Measurements from ENCODE around the gene POPDC2. TPM values are rescaled to one million over a fixed set of nuclear protein-coding genes. Genes with fewer than 3 reads are reported as not detected.

The POPDC2 gene
- total RNA-seq, 1 experiment from 2014 or later, result 0.15 TPM

- H3K9me3 ChIP-seq (ENCODE audit: control insufficient read depth, insufficient read depth, low read depth, low read length), result no peaks in the 10 kb centered on the region
- H3K36me3 ChIP-seq (ENCODE audit: control insufficient read depth, insufficient read depth, low read length), result peaks cover 9% of the 10 kb centered on the region
- ATAC-seq (no peak), DNase-seq (ENCODE audit: low read depth, low spot score) (no peak)
- H3K27ac ChIP-seq (ENCODE audit: low read length), result no peak overlapping the region
- H3K4me3 ChIP-seq (ENCODE audit: low read depth in 2 of 2, low read length in 2 of 2), result no peak overlapping the region
- intact Hi-C loops (cut with micrococcal nuclease; ENCODE audit: unreplicated experiment) (no loop called here), in situ Hi-C loops (cut with HindIII; ENCODE audit: low pct_unique_long_range_greater_than_20kb, low sequenced_read_pairs) (no loop called here)
- BruUV-seq (replicated peaks), result no TSS peak
- no peaks in the 10 kb centered on the region for H3K27me3 ChIP-seq (ENCODE audit: control insufficient read depth, insufficient read depth, low read length)
- POLR2A ChIA-PET, result no interaction called here
- CTCF ChIA-PET, result interaction anchor here (0.9 kb wide), 1 partner anchor 297 kb away, joined by 3 read pairs; no protein-coding TSS in a partner anchor
- H3K4me1 ChIP-seq (ENCODE audit: control insufficient read depth, insufficient read depth, low read length), result no peaks in the 10 kb centered on the region
- TF ChIP-seq CTCF (IDR thresholded peaks at IDR 0.05) (no peak), POLR2AphosphoS5 (IDR thresholded peaks at IDR 0.05; ENCODE audit: low read depth, low read length) (no peak), SIN3A (IDR thresholded peaks at IDR 0.05; ENCODE audit: borderline replicate concordance, insufficient read depth, low read depth, low read length) (no peak), TCF7L2 (IDR thresholded peaks at IDR 0.05; ENCODE audit: low read depth, low read length) (no peak), REST (IDR thresholded peaks at IDR 0.05; ENCODE audit: insufficient read depth in 1 of 2, low read depth in 2 of 2, low read length in 1 of 2) (no peak)
Observed at GRCh38 chr3:119663885-119664284, 3.5 kb upstream of the POPDC2 start.

- DNase-seq (ENCODE audit: low read depth, low spot score) (no peak), ATAC-seq (no peak)
- no peak for TF ChIP-seq SIN3A (IDR thresholded peaks at IDR 0.05; ENCODE audit: borderline replicate concordance, insufficient read depth, low read depth, low read length)
- TF ChIP-seq TCF7L2 (IDR thresholded peaks at IDR 0.05; ENCODE audit: low read depth, low read length), result no peak
- intact Hi-C loops (cut with micrococcal nuclease; ENCODE audit: unreplicated experiment), result no loop called here
- Histone ChIP-seq H3K36me3 (ENCODE audit: control insufficient read depth, insufficient read depth, low read length) (no peaks in the 10 kb centered on the region), H3K4me1 (ENCODE audit: control insufficient read depth, insufficient read depth, low read length) (no peaks in the 10 kb centered on the region), H3K27ac (ENCODE audit: low read length) (no peak overlapping the region), H3K27me3 (ENCODE audit: control insufficient read depth, insufficient read depth, low read length) (no peaks in the 10 kb centered on the region), H3K4me3 (ENCODE audit: low read depth in 2 of 2, low read length in 2 of 2) (no peak overlapping the region), H3K9me3 (ENCODE audit: control insufficient read depth, insufficient read depth, low read depth, low read length) (no peaks in the 10 kb centered on the region)
- POLR2A ChIA-PET, result no interaction called here
- BruUV-seq (replicated peaks), result no TSS peak
- CTCF ChIA-PET, result interaction anchor here (0.9 kb wide), 1 partner anchor 298 kb away, joined by 3 read pairs; no protein-coding TSS in a partner anchor
- in situ Hi-C loops (cut with HindIII; ENCODE audit: low pct_unique_long_range_greater_than_20kb, low sequenced_read_pairs), result no loop called here
Observed at GRCh38 chr3:119662604-119663373, 2.4 kb upstream of the POPDC2 start.

Measured in Panc1 (cell line).